Vagina (tissue), 2 donors: ENCODE results near the gene MPND. TPM values are rescaled to one million over a fixed set of nuclear protein-coding genes. Genes with fewer than 3 reads are reported as not detected.
A peak's percentile ranks its signal among the peaks of the same experiment; 100 is the strongest.

Experiments
- DNase-seq, 2 donors: peaks; one replicate each; pipeline ENCODE4 v3.0.0-alpha.2; 2017; ENCODE audit errors: extremely low spot score in 2 of 2
- H3K27ac ChIP-seq: fragments of 200-600 bp; sonication (generic); one replicate; pipeline ENCODE4 v1.5.1; 2019
- H3K27me3 ChIP-seq: fragments of 200-600 bp; sonication (generic); one replicate; pipeline ENCODE4 v1.5.1; 2019
- H3K36me3 ChIP-seq, 2 donors: fragments of 200-600 bp; sonication (generic); one replicate each; pipeline ENCODE4 v1.5.1; 2017 to 2019
- H3K4me1 ChIP-seq: fragments of 200-600 bp; sonication (generic); one replicate; pipeline ENCODE4 v1.5.1; 2019
- H3K4me3 ChIP-seq, 2 donors: fragments of 200-600 bp; sonication (generic); 1 replicate in 1 of 2; 2 replicates in 1 of 2; pipeline ENCODE4 v1.5.1; 2016 to 2019
- H3K9me3 ChIP-seq: fragments of 200-600 bp; sonication (generic); one replicate; pipeline ENCODE4 v1.5.1; 2019
- CTCF ChIP-seq, 3 experiments: fragments of 450-650 bp in 2 of 3; fragments of 200-600 bp in 1 of 3; sonication (generic) in 1 of 3; IDR thresholded peaks; one replicate each; pipeline ENCODE4 v1.5.1; 2017 to 2019; ENCODE audit warnings: antibody characterized with exemption in 3 of 3, mild to moderate bottlenecking in 2 of 3, moderate library complexity in 2 of 3
- POLR2A ChIP-seq, 2 donors: fragments of 450-650 bp; IDR thresholded peaks; one replicate each; pipeline ENCODE4 v1.6.1; 2017; ENCODE audit warnings: antibody characterized with exemption in 2 of 2, mild to moderate bottlenecking in 2 of 2, moderate library complexity in 2 of 2
- POLR2AphosphoS5 ChIP-seq, 2 donors: sonication (generic); formaldehyde crosslinking; IDR thresholded peaks; one replicate each; pipeline ENCODE4 v1.9.0; 2017; ENCODE audit warnings: antibody characterized with exemption in 2 of 2, mild to moderate bottlenecking in 2 of 2, low read depth in 1 of 2; ENCODE audit not compliant: insufficient read depth in 1 of 2
- intact Hi-C: fragments of 100-400 bp; cut with DNase I; formaldehyde crosslinking; loops from one replicate; pipeline ENCODE4 v1.15.1; 2023
- total RNA-seq: library from RNA; depleted of rRNA; stranded (reverse); fragments of >200 nt; gene quantifications from one replicate; pipeline ENCODE4 v1.2.3, GENCODE V29; 2016

MPND gene
- total RNA-seq = 10.1 TPM

DNA sequence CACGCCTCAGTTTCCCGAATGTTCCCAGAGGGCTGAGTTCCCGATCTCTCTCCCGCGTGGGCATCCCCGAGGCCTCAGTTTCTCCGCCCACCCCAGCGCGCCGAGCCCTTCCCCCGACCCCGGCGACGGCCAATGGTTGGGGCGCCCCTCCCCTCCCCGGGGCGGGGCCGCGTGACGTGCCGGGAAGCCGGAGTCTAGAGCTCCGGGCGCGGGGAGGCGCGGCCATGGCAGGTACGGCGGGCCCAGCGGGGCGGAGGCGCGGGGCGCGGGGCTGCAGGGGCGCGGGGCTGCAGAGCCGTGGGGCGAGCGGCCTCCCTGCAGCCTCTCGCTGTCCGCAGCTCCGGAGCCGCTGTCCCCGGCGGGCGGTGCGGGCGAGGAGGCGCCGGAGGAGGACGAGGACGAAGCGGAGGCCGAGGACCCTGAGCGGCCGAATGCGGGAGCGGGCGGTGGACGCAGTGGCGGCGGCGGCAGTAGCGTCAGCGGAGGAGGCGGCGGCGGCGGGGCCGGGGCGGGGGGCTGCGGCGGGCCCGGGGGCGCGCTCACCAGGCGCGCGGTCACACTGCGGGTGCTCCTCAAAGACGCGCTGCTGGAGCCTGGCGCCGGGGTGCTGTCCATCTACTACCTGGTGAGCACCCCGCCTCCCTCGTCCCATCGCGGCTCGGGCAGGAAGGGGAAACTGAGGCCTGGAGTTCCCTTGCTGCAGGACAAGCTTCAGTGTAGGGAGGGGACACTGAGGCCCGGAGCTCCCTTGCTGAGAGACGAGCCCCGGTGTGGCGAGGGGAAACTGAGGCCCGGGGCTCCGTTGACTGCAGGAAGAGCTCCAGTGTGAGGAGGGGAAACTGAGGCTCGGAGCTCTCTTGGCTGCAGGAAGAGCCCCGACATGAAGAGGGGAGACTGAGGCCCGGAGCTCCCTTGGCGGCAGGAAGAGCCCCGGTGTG is at the start of gene MPND:
MPND (plus strand) TSS at position 193 of the 938 bp plus-strand sequence; CDS start at position 225, 32 bp downstream.
- TF ChIP-seq CTCF (IDR thresholded peaks at IDR 0.05) (no peak), POLR2A (IDR thresholded peaks at IDR 0.05) (peak in 1 of 2 donors; percentile 38)
- Histone ChIP-seq H3K9me3 (no peaks in the 10 kb centered on the region), H3K36me3 (peaks cover 0 to 5% of the 10 kb centered on the region in 2 donors), H3K27me3 (no peaks in the 10 kb centered on the region), H3K4me3 (peak within 1 kb of the TSS; percentile 68 to 78), H3K27ac (peak within 1 kb of the TSS; percentile 94), H3K4me1 (peaks cover 12% of the 10 kb centered on the region)
- intact Hi-C loops = no loop called here
- no peak for DNase-seq

- H3K36me3 ChIP-seq = no peaks in the 10 kb centered on the region
- no peaks in the 10 kb centered on the region for H3K9me3 ChIP-seq
- H3K27ac ChIP-seq = no peak overlapping the region
- no peak overlapping the region for H3K4me3 ChIP-seq
- TF ChIP-seq POLR2A (IDR thresholded peaks at IDR 0.05) (no peak), POLR2AphosphoS5 (IDR thresholded peaks at IDR 0.05; ENCODE audit: insufficient read depth in 1 of 2, low read depth in 1 of 2) (no peak), CTCF (IDR thresholded peaks at IDR 0.05) (no peak)
- no peaks in the 10 kb centered on the region for H3K4me1 ChIP-seq
- DNase-seq = no peak
- H3K27me3 ChIP-seq = no peaks in the 10 kb centered on the region
- intact Hi-C loops = no loop called here
Observed at GRCh38 chr19:4294389-4294788, 49.0 kb upstream of the MPND start.

DNA sequence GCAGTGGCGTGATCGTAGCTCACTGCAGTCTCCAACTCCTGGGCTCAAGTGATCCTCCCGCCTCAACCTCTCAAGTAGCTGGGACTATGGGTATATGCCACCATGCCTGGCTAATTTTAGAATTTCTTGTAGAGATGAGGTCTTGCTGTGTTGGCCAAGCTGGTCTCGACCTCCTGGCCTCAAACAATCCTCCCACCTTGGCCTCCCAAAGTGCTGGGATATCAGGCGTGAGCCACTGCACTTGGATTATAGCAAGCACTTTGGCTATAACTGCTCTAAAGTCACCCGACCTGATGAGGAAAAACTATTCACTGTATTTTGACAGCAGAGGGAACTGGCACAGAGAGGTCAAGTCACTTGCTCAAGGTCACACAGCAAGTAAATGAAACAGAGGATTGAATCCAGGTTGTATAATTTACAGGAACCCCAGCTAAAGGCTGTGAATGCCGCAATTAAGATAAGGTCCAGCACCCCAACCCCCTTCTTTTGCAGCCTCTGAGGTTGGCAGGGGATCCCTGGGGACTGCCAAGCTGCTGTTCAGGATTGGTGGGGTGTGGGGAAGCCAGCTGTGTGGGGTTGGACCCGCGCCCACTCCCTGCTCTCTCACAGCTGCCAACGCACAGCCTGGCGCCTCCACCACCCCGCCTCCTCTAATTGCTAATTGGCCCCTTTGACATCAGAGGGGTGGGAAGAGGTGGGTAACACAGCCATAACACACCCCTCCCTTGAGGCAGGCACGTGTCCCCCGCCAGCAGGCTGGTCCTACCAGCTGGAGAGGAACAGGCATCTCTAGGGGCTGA is 47.2 kb upstream of the MPND start:
- TF ChIP-seq POLR2AphosphoS5 (IDR thresholded peaks at IDR 0.05; ENCODE audit: insufficient read depth in 1 of 2, low read depth in 1 of 2) = no peak
- no peak for TF ChIP-seq POLR2A (IDR thresholded peaks at IDR 0.05)
- TF ChIP-seq CTCF (IDR thresholded peaks at IDR 0.05) = no peak
- no peaks in the 10 kb centered on the region for H3K9me3 ChIP-seq
- H3K36me3 ChIP-seq = no peaks in the 10 kb centered on the region
- no peak overlapping the region for H3K27ac ChIP-seq
- no peak overlapping the region for H3K4me3 ChIP-seq
- H3K27me3 ChIP-seq = no peaks in the 10 kb centered on the region
- H3K4me1 ChIP-seq = no peaks in the 10 kb centered on the region
- intact Hi-C loops = no loop called here
- DNase-seq = no peak

DNA sequence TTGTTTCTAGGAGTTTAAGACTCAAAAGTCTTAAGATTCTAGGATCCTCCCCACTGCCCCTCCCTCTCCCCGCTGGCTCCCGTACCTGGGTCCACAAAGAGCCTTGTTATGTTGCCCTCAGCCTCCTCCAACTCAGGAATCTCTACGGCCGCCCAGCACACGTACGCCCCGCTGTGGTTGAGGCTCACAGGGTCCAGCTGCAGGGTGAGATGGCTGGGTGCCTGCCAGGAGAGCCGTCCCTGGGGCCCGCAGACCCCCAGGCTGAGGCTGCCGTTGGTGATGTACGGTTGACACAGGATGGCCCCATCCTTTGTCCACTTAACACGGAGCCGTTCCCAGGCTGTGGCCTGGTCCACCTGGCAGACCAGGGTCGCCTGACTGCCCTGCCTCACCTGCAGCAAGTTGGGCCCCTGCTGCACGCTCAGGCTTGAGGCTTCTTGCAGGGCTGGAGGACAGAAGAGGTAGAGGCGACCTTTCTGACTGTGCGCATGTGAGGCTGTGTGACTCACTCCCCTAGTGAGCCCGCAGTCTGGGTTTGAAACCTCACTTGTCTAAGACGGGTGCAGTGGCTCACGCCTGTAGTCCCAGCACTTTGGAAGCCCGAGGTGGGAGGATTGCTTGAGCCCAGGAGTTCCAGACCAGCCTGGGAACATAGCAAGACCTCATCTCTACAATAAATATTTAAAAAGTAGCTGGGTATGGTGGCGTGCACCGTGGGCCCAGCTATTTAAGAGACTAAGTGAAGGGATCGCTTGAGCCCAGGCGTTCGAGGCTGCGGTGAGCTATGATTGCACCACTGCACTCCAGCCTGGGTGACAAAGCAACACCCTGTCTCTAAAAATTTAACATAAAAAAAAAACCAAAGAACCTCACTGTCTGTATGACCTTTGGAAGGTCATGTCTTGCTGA is 45.2 kb upstream of the MPND start:
- Histone ChIP-seq H3K27me3 (no peaks in the 10 kb centered on the region), H3K4me1 (no peaks in the 10 kb centered on the region), H3K9me3 (no peaks in the 10 kb centered on the region), H3K36me3 (no peaks in the 10 kb centered on the region), H3K4me3 (no peak overlapping the region), H3K27ac (no peak overlapping the region)
- no peak for DNase-seq
- TF ChIP-seq POLR2AphosphoS5 (IDR thresholded peaks at IDR 0.05; ENCODE audit: insufficient read depth in 1 of 2, low read depth in 1 of 2) = no peak
- TF ChIP-seq CTCF (IDR thresholded peaks at IDR 0.05) = no peak
- no peak for TF ChIP-seq POLR2A (IDR thresholded peaks at IDR 0.05)
- intact Hi-C loops = no loop called here
